Activated gamma-delta T cell treated with Interleukin-2 at 50 U/mL for 16 hours (primary cell): Measurements from ENCODE around the gene RNF213.
"Not testable (repeated sequence)": the region's sequence is repeated elsewhere in the genome, so short reads cannot be mapped to it uniquely, and the experiment has no call there.

Source experiments
- DNase-seq: peaks from one replicate; pipeline ENCODE4 v3.0.0-alpha.2; 2020

RNF213 gene

GRCh38 chr17:80296221-80296620, 35.6 kb downstream of the RNF213 start:
- no peak for DNase-seq

- DNase-seq, result no peak
Observed at GRCh38 chr17:80297996-80298560, 37.4 kb downstream of the RNF213 start.

GRCh38 chr17:80299350-80300100, 38.9 kb downstream of the RNF213 start:
- not testable (repeated sequence) for DNase-seq

GRCh38 chr17:80300756-80301155, 40.1 kb downstream of the RNF213 start:
- DNase-seq, result not testable (repeated sequence)

- no peak for DNase-seq
Observed at GRCh38 chr17:80303824-80304223, 43.2 kb downstream of the RNF213 start.

GRCh38 chr17:80307994-80308691, 47.5 kb downstream of the RNF213 start:
- no peak for DNase-seq

GRCh38 chr17:80308692-80309517, 48.3 kb downstream of the RNF213 start:
- DNase-seq, result no peak

- DNase-seq, result no peak
Observed at GRCh38 chr17:80311216-80311827, 50.7 kb downstream of the RNF213 start.

GRCh38 chr17:80312621-80313135, 52.0 kb downstream of the RNF213 start:
- DNase-seq, result no peak

GRCh38 chr17:80313160-80313829, 52.6 kb downstream of the RNF213 start:
- DNase-seq, result no peak

GRCh38 chr17:80313946-80314345, 53.3 kb downstream of the RNF213 start:
- not testable (repeated sequence) for DNase-seq

GRCh38 chr17:80315517-80316182, 55.0 kb downstream of the RNF213 start:
- DNase-seq, result no peak

- no peak for DNase-seq
Observed at GRCh38 chr17:80316431-80316830, 55.8 kb downstream of the RNF213 start.

GRCh38 chr17:80316927-80317705, 56.5 kb downstream of the RNF213 start:
- DNase-seq, result no peak

- no peak for DNase-seq
Observed at GRCh38 chr17:80317706-80317980, 57.0 kb downstream of the RNF213 start.

GRCh38 chr17:80318166-80318565, 57.5 kb downstream of the RNF213 start:
- no peak for DNase-seq

GRCh38 chr17:80319262-80319998, 58.8 kb downstream of the RNF213 start:
- no peak for DNase-seq

- DNase-seq, result no peak
Observed at GRCh38 chr17:80319999-80320344, 59.3 kb downstream of the RNF213 start.

GRCh38 chr17:80320496-80320895, 59.8 kb downstream of the RNF213 start:
- DNase-seq, result no peak

- no peak for DNase-seq
Observed at GRCh38 chr17:80322864-80323263, 62.2 kb downstream of the RNF213 start.
